ENCODE measurements around the gene MICA.
"Not testable (repeated sequence)": the region's sequence is repeated elsewhere in the genome, so short reads cannot be mapped to it uniquely, and the experiment has no call there.

MICA gene

DNA sequence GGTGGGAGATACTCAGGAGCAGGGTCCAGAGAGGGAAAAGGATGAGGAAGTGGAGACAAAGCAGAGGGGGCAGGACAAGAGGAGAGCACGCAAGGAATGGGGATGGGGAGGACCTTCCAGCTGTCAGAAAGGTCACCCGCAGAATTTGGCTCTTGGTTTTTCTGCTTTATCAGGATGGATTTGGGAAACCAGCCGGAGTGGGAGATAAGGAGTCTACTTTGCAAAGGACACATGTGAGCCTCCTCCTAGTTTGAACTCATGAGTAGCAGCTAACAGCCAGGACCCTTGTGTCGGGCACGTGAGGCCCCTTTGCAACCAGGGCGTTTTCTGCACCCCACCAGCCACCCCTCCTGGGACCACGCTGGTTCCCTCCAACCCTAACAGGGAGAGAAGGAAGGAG is 7.6 kb upstream of the MICA start:
- no peak overlapping the region for H3K9ac ChIP-seq (ENCODE audit: insufficient read length, low read depth)
- peaks cover 2% of the 10 kb centered on the region for H3K4me1 ChIP-seq (ENCODE audit: insufficient read depth, insufficient read length)
- H3K36me3 ChIP-seq (ENCODE audit: insufficient read depth, insufficient read length, low read length) = peaks cover 3% of the 10 kb centered on the region
- no peak for DNase-seq (ENCODE audit: low read depth, low spot score)
- H3K9me3 ChIP-seq (ENCODE audit: insufficient read depth, low read length) = peaks cover 11% of the 10 kb centered on the region; the same call in 1 of the 2 replicates
- no peaks in the 10 kb centered on the region for H3K27me3 ChIP-seq (ENCODE audit: insufficient read depth, insufficient read length)
- H3K4me3 ChIP-seq (ENCODE audit: insufficient read length, low read depth) = no peak overlapping the region
- TF ChIP-seq ZNF274 (IDR thresholded peaks at IDR 0.05; ENCODE audit: low read depth, low read length) (no peak), SUZ12 (IDR thresholded peaks at IDR 0.05; ENCODE audit: extremely low read depth, insufficient read depth, insufficient read length) (no peak), YY1 (IDR thresholded peaks at IDR 0.05; ENCODE audit: insufficient read depth, insufficient read length) (no peak)

DNA sequence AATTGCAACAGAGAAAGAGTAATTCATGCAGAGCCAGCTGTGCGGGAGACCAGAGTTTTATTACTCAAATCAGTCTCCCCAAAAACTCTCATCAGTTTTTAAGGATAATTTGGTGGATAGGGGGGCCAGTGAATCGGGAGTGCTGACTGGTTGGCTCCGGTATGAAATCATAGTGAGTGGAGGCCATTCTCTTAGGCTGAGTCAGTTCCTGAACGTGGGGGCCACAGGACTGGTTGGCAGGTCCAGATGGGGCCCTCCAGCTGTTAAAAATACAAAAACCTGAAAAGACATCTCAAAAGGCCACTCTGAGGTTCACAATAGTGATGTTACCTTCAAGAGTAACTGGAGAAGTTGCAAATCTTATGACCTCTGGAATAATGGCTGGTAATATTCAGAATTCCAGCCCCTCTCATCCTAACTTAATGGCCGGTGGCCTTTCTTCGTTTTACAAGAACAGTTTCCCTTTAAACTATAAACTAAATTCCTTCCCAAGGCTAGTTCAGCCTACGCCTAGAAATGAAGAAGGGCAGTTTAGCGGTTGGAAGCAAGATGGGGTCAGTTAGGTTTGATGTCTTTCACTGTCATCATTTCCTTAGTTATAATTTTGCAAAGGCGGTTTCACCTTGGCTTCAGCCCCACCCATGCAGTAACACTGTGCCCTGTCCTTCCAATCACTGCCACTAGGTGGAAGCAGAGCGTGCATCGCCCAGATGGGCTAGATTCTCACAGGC is 6.8 kb upstream of the MICA start:
- H3K9ac ChIP-seq (ENCODE audit: insufficient read length, low read depth) = no peak overlapping the region

DNA sequence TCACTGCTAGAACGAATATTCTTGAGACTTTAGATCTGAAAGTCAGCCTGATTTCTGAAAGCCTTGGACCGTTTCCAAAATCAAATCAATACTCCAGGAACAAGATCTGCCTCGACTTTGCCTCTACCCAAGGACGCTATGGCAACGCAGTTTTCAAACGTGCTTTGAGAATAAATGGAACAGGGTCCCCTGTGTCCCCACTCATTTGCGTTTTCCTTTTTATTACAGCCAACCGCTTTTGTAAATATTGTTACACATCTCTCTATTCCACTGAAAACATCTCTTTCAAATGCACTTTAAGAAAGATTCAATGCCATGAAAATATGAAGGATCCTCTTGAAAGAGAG is 6.3 kb upstream of the MICA start:
- H3K36me3 ChIP-seq (ENCODE audit: insufficient read depth, insufficient read length, low read length); H3K9ac ChIP-seq (ENCODE audit: insufficient read length, low read depth); H3K4me1 ChIP-seq (ENCODE audit: insufficient read depth, insufficient read length); DNase-seq (ENCODE audit: low read depth, low spot score); H3K27me3 ChIP-seq (ENCODE audit: insufficient read depth, insufficient read length); H3K4me3 ChIP-seq (ENCODE audit: insufficient read length, low read depth): not testable (repeated sequence)
- H3K9me3 ChIP-seq (ENCODE audit: insufficient read depth, low read length) = peaks cover 11% of the 10 kb centered on the region; the same call in 1 of the 2 replicates

More for the DNA sequence above, 6.8 kb upstream of the MICA start:
- DNase-seq (ENCODE audit: low read depth, low spot score) = peak; percentile 40
- H3K4me1 ChIP-seq (ENCODE audit: insufficient read depth, insufficient read length) = peaks cover 2% of the 10 kb centered on the region
- TF ChIP-seq SUZ12 (IDR thresholded peaks at IDR 0.05; ENCODE audit: extremely low read depth, insufficient read depth, insufficient read length) (no peak), YY1 (IDR thresholded peaks at IDR 0.05; ENCODE audit: insufficient read depth, insufficient read length) (no peak), ZNF274 (IDR thresholded peaks at IDR 0.05; ENCODE audit: low read depth, low read length) (no peak)
- H3K9me3 ChIP-seq (ENCODE audit: insufficient read depth, low read length) = peaks cover 11% of the 10 kb centered on the region; the same call in 1 of the 2 replicates
- no peaks in the 10 kb centered on the region for H3K27me3 ChIP-seq (ENCODE audit: insufficient read depth, insufficient read length)
- H3K36me3 ChIP-seq (ENCODE audit: insufficient read depth, insufficient read length, low read length) = peaks cover 3% of the 10 kb centered on the region
- no peak overlapping the region for H3K4me3 ChIP-seq (ENCODE audit: insufficient read length, low read depth)

DNA sequence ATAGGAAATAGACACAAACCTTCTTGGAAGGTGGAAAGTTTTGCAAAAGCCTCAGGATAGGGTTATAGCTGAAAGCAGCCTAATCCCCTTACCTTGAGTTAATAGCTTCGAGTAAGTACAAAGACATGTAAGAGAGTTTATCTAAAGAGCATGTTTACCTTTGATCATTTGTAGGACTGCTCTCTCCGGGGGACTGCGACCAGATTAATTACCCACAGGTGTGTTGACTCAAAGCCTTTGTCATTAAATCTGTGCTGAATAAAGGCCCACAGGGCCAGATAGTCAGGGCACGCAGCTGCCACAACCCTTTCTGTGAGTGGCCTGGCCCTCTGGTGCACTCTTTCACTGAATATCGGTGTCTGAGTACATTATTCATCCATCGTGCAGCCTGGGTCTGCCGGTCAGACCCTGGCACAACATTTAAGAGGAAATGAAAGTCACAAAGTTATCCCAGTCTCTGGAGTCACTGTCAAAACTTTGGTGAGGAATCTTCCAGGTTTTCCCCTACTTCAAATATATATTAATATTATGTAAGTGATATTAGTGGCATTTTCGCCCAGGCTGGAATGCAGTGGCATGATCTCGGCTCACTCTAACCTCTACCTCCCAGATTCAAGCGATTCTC is 5.4 kb upstream of the MICA start:
- no peak for DNase-seq (ENCODE audit: low read depth, low spot score)
- Histone ChIP-seq H3K4me3 (ENCODE audit: insufficient read length, low read depth) (no peak overlapping the region), H3K9ac (ENCODE audit: insufficient read length, low read depth) (no peak overlapping the region), H3K36me3 (ENCODE audit: insufficient read depth, insufficient read length, low read length) (peaks cover 3% of the 10 kb centered on the region), H3K9me3 (ENCODE audit: insufficient read depth, low read length) (peaks cover 11% of the 10 kb centered on the region; the same call in 1 of the 2 replicates), H3K27me3 (ENCODE audit: insufficient read depth, insufficient read length) (no peaks in the 10 kb centered on the region), H3K4me1 (ENCODE audit: insufficient read depth, insufficient read length) (peaks cover 4% of the 10 kb centered on the region)
- TF ChIP-seq YY1 (IDR thresholded peaks at IDR 0.05; ENCODE audit: insufficient read depth, insufficient read length) = no peak

GRCh38 chr6:31399589-31400466 is 3.6 kb upstream of the MICA start:
- H3K27me3 ChIP-seq (ENCODE audit: insufficient read depth, insufficient read length) = no peaks in the 10 kb centered on the region
- H3K36me3 ChIP-seq (ENCODE audit: insufficient read depth, insufficient read length, low read length) = no peaks in the 10 kb centered on the region
- peaks cover 11% of the 10 kb centered on the region; the same call in 1 of the 2 replicates for H3K9me3 ChIP-seq (ENCODE audit: insufficient read depth, low read length)
- DNase-seq (ENCODE audit: low read depth, low spot score) = peak; percentile 43
- H3K4me1 ChIP-seq (ENCODE audit: insufficient read depth, insufficient read length) = peaks cover 4% of the 10 kb centered on the region
- peak overlapping the region; percentile 83 for H3K9ac ChIP-seq (ENCODE audit: insufficient read length, low read depth)
- H3K4me3 ChIP-seq (ENCODE audit: insufficient read length, low read depth) = peak overlapping the region; percentile 61
- TF ChIP-seq ZNF274 (IDR thresholded peaks at IDR 0.05; ENCODE audit: low read depth, low read length) = no peak
- TF ChIP-seq SUZ12 (IDR thresholded peaks at IDR 0.05; ENCODE audit: extremely low read depth, insufficient read depth, insufficient read length) = no peak
- TF ChIP-seq YY1 (IDR thresholded peaks at IDR 0.05; ENCODE audit: insufficient read depth, insufficient read length) = no peak

GRCh38 chr6:31400467-31401289 is 2.7 kb upstream of the MICA start:
- TF ChIP-seq SUZ12 (IDR thresholded peaks at IDR 0.05; ENCODE audit: extremely low read depth, insufficient read depth, insufficient read length) (no peak), ZNF274 (IDR thresholded peaks at IDR 0.05; ENCODE audit: low read depth, low read length) (no peak), YY1 (IDR thresholded peaks at IDR 0.05; ENCODE audit: insufficient read depth, insufficient read length) (no peak)
- Histone ChIP-seq H3K36me3 (ENCODE audit: insufficient read depth, insufficient read length, low read length) (peaks cover under 1% of the 10 kb centered on the region), H3K27me3 (ENCODE audit: insufficient read depth, insufficient read length) (no peaks in the 10 kb centered on the region), H3K9ac (ENCODE audit: insufficient read length, low read depth) (peak overlapping the region; percentile 83), H3K4me1 (ENCODE audit: insufficient read depth, insufficient read length) (peaks cover 4% of the 10 kb centered on the region), H3K4me3 (ENCODE audit: insufficient read length, low read depth) (peak overlapping the region; percentile 61), H3K9me3 (ENCODE audit: insufficient read depth, low read length) (peaks cover 11% of the 10 kb centered on the region; the same call in 1 of the 2 replicates)
- DNase-seq (ENCODE audit: low read depth, low spot score) = peak; percentile 36
